ENCODE results near the gene MLLT1.

MLLT1 gene

GRCh38 chr19:6210091-6210490 is 69.7 kb downstream of the MLLT1 start:
- Histone ChIP-seq H3K27me3 (ENCODE audit: control insufficient read depth in 1 of 2, insufficient read depth in 2 of 2, low read length in 2 of 2) (no peaks in the 10 kb centered on the region), H3K9me3 (ENCODE audit: low read length) (no peaks in the 10 kb centered on the region), H3K9ac (ENCODE audit: low read length) (no peak overlapping the region), H3K27ac (ENCODE audit: low read depth, low read length) (no peak overlapping the region), H3K4me3 (ENCODE audit: low read depth in 1 of 2, low read length in 2 of 2) (no peak overlapping the region), H3K36me3 (ENCODE audit: insufficient read depth, low read length) (no peaks in the 10 kb centered on the region), H3K4me1 (ENCODE audit: insufficient read depth, low read length) (no peaks in the 10 kb centered on the region)

GRCh38 chr19:6209680-6210079 is 70.1 kb downstream of the MLLT1 start:
- no peaks in the 10 kb centered on the region for H3K36me3 ChIP-seq (ENCODE audit: insufficient read depth, low read length)
- H3K27ac ChIP-seq (ENCODE audit: low read depth, low read length), result no peak overlapping the region
- H3K4me1 ChIP-seq (ENCODE audit: insufficient read depth, low read length), result no peaks in the 10 kb centered on the region
- no peak overlapping the region for H3K9ac ChIP-seq (ENCODE audit: low read length)
- no peaks in the 10 kb centered on the region for H3K9me3 ChIP-seq (ENCODE audit: low read length)
- no peak overlapping the region for H3K4me3 ChIP-seq (ENCODE audit: low read depth in 1 of 2, low read length in 2 of 2)
- H3K27me3 ChIP-seq (ENCODE audit: control insufficient read depth in 1 of 2, insufficient read depth in 2 of 2, low read length in 2 of 2), result no peaks in the 10 kb centered on the region

- Histone ChIP-seq H3K4me1 (ENCODE audit: insufficient read depth, low read length) (no peaks in the 10 kb centered on the region), H3K36me3 (ENCODE audit: insufficient read depth, low read length) (no peaks in the 10 kb centered on the region), H3K27me3 (ENCODE audit: control insufficient read depth in 1 of 2, insufficient read depth in 2 of 2, low read length in 2 of 2) (no peaks in the 10 kb centered on the region), H3K9ac (ENCODE audit: low read length) (no peak overlapping the region), H3K9me3 (ENCODE audit: low read length) (no peaks in the 10 kb centered on the region), H3K4me3 (ENCODE audit: low read depth in 1 of 2, low read length in 2 of 2) (no peak overlapping the region), H3K27ac (ENCODE audit: low read depth, low read length) (no peak overlapping the region)
Measured at GRCh38 chr19:6209233-6209632, 70.5 kb downstream of the MLLT1 start.

- Histone ChIP-seq H3K9ac (ENCODE audit: low read length) (no peak overlapping the region), H3K4me3 (ENCODE audit: low read depth in 1 of 2, low read length in 2 of 2) (no peak overlapping the region), H3K36me3 (ENCODE audit: insufficient read depth, low read length) (no peaks in the 10 kb centered on the region)
Measured at GRCh38 chr19:6204866-6205723, 74.7 kb downstream of the MLLT1 start.

GRCh38 chr19:6204212-6204611 is 75.6 kb downstream of the MLLT1 start:
- H3K27ac ChIP-seq (ENCODE audit: low read depth, low read length), result no peak overlapping the region

More at GRCh38 chr19:6204866-6205723, 74.7 kb downstream of the MLLT1 start:
- no peak overlapping the region for H3K27ac ChIP-seq (ENCODE audit: low read depth, low read length)
- H3K4me1 ChIP-seq (ENCODE audit: insufficient read depth, low read length), result no peaks in the 10 kb centered on the region
- H3K27me3 ChIP-seq (ENCODE audit: control insufficient read depth in 1 of 2, insufficient read depth in 2 of 2, low read length in 2 of 2), result no peaks in the 10 kb centered on the region
- H3K9me3 ChIP-seq (ENCODE audit: low read length), result no peaks in the 10 kb centered on the region

GRCh38 chr19:6199240-6199994 is 80.4 kb downstream of the MLLT1 start:
- Histone ChIP-seq H3K9ac (ENCODE audit: low read length) (peak overlapping the region; percentile 78), H3K4me3 (ENCODE audit: low read depth in 1 of 2, low read length in 2 of 2) (peak overlapping the region; percentile 75 to 97), H3K4me1 (ENCODE audit: insufficient read depth, low read length) (peaks cover 6% of the 10 kb centered on the region), H3K36me3 (ENCODE audit: insufficient read depth, low read length) (no peaks in the 10 kb centered on the region), H3K9me3 (ENCODE audit: low read length) (no peaks in the 10 kb centered on the region), H3K27me3 (ENCODE audit: control insufficient read depth in 1 of 2, insufficient read depth in 2 of 2, low read length in 2 of 2) (no peaks in the 10 kb centered on the region), H3K27ac (ENCODE audit: low read depth, low read length) (no peak overlapping the region)

More at GRCh38 chr19:6204212-6204611, 75.6 kb downstream of the MLLT1 start:
- Histone ChIP-seq H3K4me1 (ENCODE audit: insufficient read depth, low read length) (no peaks in the 10 kb centered on the region), H3K9ac (ENCODE audit: low read length) (no peak overlapping the region), H3K4me3 (ENCODE audit: low read depth in 1 of 2, low read length in 2 of 2) (no peak overlapping the region), H3K9me3 (ENCODE audit: low read length) (no peaks in the 10 kb centered on the region), H3K36me3 (ENCODE audit: insufficient read depth, low read length) (no peaks in the 10 kb centered on the region), H3K27me3 (ENCODE audit: control insufficient read depth in 1 of 2, insufficient read depth in 2 of 2, low read length in 2 of 2) (no peaks in the 10 kb centered on the region)

- no peaks in the 10 kb centered on the region for H3K27me3 ChIP-seq (ENCODE audit: control insufficient read depth in 1 of 2, insufficient read depth in 2 of 2, low read length in 2 of 2)
- no peak overlapping the region for H3K27ac ChIP-seq (ENCODE audit: low read depth, low read length)
- H3K9ac ChIP-seq (ENCODE audit: low read length), result peak overlapping the region; percentile 78
- H3K4me3 ChIP-seq (ENCODE audit: low read depth in 1 of 2, low read length in 2 of 2), result peak overlapping the region; percentile 75 to 97
- H3K4me1 ChIP-seq (ENCODE audit: insufficient read depth, low read length), result peaks cover 6% of the 10 kb centered on the region
- H3K9me3 ChIP-seq (ENCODE audit: low read length), result no peaks in the 10 kb centered on the region
- H3K36me3 ChIP-seq (ENCODE audit: insufficient read depth, low read length), result no peaks in the 10 kb centered on the region
Measured at GRCh38 chr19:6198896-6199239, 80.9 kb downstream of the MLLT1 start.

- H3K9ac ChIP-seq (ENCODE audit: low read length), result no peak overlapping the region
- no peaks in the 10 kb centered on the region for H3K36me3 ChIP-seq (ENCODE audit: insufficient read depth, low read length)
- H3K27me3 ChIP-seq (ENCODE audit: control insufficient read depth in 1 of 2, insufficient read depth in 2 of 2, low read length in 2 of 2), result no peaks in the 10 kb centered on the region
- H3K27ac ChIP-seq (ENCODE audit: low read depth, low read length), result no peak overlapping the region
- no peak overlapping the region for H3K4me3 ChIP-seq (ENCODE audit: low read depth in 1 of 2, low read length in 2 of 2)
- no peaks in the 10 kb centered on the region for H3K9me3 ChIP-seq (ENCODE audit: low read length)
- peaks cover 6% of the 10 kb centered on the region for H3K4me1 ChIP-seq (ENCODE audit: insufficient read depth, low read length)
Measured at GRCh38 chr19:6196361-6196760, 83.4 kb downstream of the MLLT1 start.

- H3K27ac ChIP-seq (ENCODE audit: low read depth, low read length), result no peak overlapping the region
- no peaks in the 10 kb centered on the region for H3K27me3 ChIP-seq (ENCODE audit: control insufficient read depth in 1 of 2, insufficient read depth in 2 of 2, low read length in 2 of 2)
- H3K36me3 ChIP-seq (ENCODE audit: insufficient read depth, low read length), result no peaks in the 10 kb centered on the region
- no peaks in the 10 kb centered on the region for H3K9me3 ChIP-seq (ENCODE audit: low read length)
- H3K4me3 ChIP-seq (ENCODE audit: low read depth in 1 of 2, low read length in 2 of 2), result no peak overlapping the region
- H3K4me1 ChIP-seq (ENCODE audit: insufficient read depth, low read length), result no peaks in the 10 kb centered on the region
- H3K9ac ChIP-seq (ENCODE audit: low read length), result no peak overlapping the region
Measured at GRCh38 chr19:6188811-6189210, 91.0 kb downstream of the MLLT1 start.

GRCh38 chr19:6187374-6187773 is 92.4 kb downstream of the MLLT1 start:
- H3K4me3 ChIP-seq (ENCODE audit: low read depth in 1 of 2, low read length in 2 of 2), result no peak overlapping the region
- no peaks in the 10 kb centered on the region for H3K4me1 ChIP-seq (ENCODE audit: insufficient read depth, low read length)
- no peaks in the 10 kb centered on the region for H3K9me3 ChIP-seq (ENCODE audit: low read length)
- H3K36me3 ChIP-seq (ENCODE audit: insufficient read depth, low read length), result no peaks in the 10 kb centered on the region
- no peak overlapping the region for H3K9ac ChIP-seq (ENCODE audit: low read length)
- H3K27me3 ChIP-seq (ENCODE audit: control insufficient read depth in 1 of 2, insufficient read depth in 2 of 2, low read length in 2 of 2), result peaks cover 0 to under 1% of the 10 kb centered on the region in 2 donors
- H3K27ac ChIP-seq (ENCODE audit: low read depth, low read length), result no peak overlapping the region

- Histone ChIP-seq H3K27me3 (ENCODE audit: control insufficient read depth in 1 of 2, insufficient read depth in 2 of 2, low read length in 2 of 2) (peaks cover 0 to 4% of the 10 kb centered on the region in 2 donors), H3K36me3 (ENCODE audit: insufficient read depth, low read length) (no peaks in the 10 kb centered on the region), H3K27ac (ENCODE audit: low read depth, low read length) (no peak overlapping the region), H3K4me3 (ENCODE audit: low read depth in 1 of 2, low read length in 2 of 2) (no peak overlapping the region), H3K4me1 (ENCODE audit: insufficient read depth, low read length) (no peaks in the 10 kb centered on the region), H3K9ac (ENCODE audit: low read length) (no peak overlapping the region), H3K9me3 (ENCODE audit: low read length) (no peaks in the 10 kb centered on the region)
Measured at GRCh38 chr19:6185835-6186834, 93.6 kb downstream of the MLLT1 start.
